GM12873 (cell line): ENCODE data around the gene RNASEH2C.

ENCODE experiments used
- CTCF ChIP-seq: IDR thresholded peaks from 2 replicates; pipeline ENCODE4 v1.5.1; 2012; ENCODE audit warnings: low read depth, mild to moderate bottlenecking, moderate library complexity, low read length, control low read depth; ENCODE audit not compliant: insufficient read depth; ENCODE audit errors: missing control alignments

The RNASEH2C gene

GRCh38 chr11:65720211-65720934 lies at the start of gene RNASEH2C:
Gene RNASEH2C (minus strand): TSS chr11:65720798. CDS start chr11:65720758, 40 bp downstream.
- no peak for TF ChIP-seq CTCF

DNA sequence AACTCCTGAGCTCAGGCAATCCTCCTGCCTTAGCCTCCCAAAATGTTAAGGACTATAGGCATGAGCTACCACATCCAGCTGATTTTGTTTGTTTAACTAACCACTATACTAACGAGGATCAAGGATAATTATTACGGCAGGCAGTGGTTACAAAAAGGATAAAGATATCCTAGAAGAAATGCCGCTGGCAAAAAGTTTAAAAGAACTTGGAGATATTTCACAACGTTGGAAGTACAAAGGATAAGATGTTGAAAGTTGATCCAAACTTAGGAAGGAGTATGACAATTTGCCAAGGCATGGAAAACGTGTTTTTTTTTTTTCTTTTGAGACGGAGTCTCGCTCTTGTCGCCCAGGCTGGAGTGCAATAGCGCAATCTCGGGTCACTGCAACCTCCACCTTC lies 46.8 kb upstream of the RNASEH2C start:
- no peak for TF ChIP-seq CTCF

GRCh38 chr11:65766535-65766934 lies 45.9 kb upstream of the RNASEH2C start:
- no peak for TF ChIP-seq CTCF

DNA sequence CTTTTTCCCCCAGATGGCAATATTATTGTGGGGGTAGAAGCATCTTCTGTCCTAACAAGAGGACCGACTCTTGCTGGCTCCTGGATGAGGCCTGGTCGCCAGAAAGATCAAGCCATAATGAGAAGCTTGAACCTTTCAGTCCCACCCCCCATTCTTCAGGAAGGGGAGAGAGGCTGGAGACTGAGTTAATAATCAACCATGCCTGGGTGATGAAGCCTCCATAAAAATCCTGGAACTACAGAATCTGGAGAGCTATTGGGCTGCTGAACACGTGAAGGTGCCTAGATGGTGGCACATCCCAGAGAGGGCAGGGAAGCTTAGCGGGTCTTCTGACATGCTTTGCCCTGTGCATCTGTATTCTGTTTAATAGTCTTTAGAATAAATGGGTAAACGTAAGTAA lies 43.8 kb upstream of the RNASEH2C start:
- TF ChIP-seq CTCF, result no peak

DNA sequence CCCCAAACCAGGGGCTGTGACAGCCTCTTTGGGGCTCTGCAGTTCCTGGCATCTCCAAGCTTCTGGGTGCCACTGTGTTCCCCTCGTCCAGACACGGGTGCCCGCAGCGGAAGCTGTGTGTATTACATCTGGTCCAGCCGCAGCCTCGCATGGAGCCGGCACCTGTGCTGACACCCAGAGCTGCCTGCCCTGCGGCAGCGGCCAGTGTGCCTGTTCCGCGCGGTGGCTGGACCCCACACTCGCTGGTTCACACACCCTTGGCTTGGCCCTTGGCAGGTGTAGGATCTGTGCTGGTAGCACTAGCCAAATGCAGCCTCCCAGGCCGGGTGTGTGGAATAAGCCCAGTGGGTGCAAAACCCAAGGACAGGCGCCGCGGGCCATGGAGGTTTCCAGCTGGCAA lies 24.5 kb upstream of the RNASEH2C start:
- TF ChIP-seq CTCF, result no peak

DNA sequence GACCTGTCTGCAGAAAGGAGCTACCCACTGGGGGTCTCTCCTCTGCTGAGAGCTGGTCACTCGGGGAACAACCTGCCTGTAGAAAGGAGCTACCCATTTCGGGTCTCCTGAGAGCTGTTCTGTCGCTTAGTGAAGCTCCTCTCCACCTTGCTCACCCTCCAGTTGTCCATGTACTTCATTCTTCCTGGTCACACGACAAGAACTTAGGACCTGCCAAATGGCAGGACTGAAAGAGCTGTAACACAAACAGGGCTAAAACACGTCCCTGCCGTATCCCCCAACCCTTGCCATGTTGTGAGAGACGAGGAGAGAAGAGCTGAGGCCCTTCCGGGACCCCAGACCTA lies 24.1 kb upstream of the RNASEH2C start:
- no peak for TF ChIP-seq CTCF

- TF ChIP-seq CTCF, result no peak
These were observed 23.6 kb upstream of the RNASEH2C start for GRCh38 chr11:65744026-65744698.
